ENCODE measurements around the gene RECQL5. TPM values are rescaled to one million over a fixed set of nuclear protein-coding genes. Genes with fewer than 3 reads are reported as not detected.
"Not testable (repeated sequence)": the region's sequence is repeated elsewhere in the genome, so short reads cannot be mapped to it uniquely, and the experiment has no call there.

RECQL5 gene
- polyA plus RNA-seq, 1 of the 3 experiments (the other 2 are of a cell fraction): 25.3 TPM

- no peaks in the 10 kb centered on the region for H3F3A ChIP-seq (replicated peaks; ENCODE audit: insufficient read depth)
- DNase-seq: no peak
- no peaks in the 10 kb centered on the region for H4K20me1 ChIP-seq (ENCODE audit: insufficient read depth)
- H3K27me3 ChIP-seq (ENCODE audit: insufficient read depth): no peaks in the 10 kb centered on the region
- no peak overlapping the region for H3K27ac ChIP-seq (ENCODE audit: low read depth in 2 of 2, low read length in 1 of 2)
- no peaks in the 10 kb centered on the region for H3K79me2 ChIP-seq (ENCODE audit: insufficient read depth)
- no peak overlapping the region for H3K4me2 ChIP-seq
- H3K9ac ChIP-seq: no peak overlapping the region
- H2AFZ ChIP-seq (ENCODE audit: low read depth): no peak overlapping the region
- peaks cover 0 to 8% of the 10 kb centered on the region in 2 experiments; a peak in 1 of 4 replicates for H3K4me1 ChIP-seq (ENCODE audit: control insufficient read depth in 1 of 2, insufficient read depth in 2 of 2, low read depth in 1 of 2, low read length in 1 of 2)
- H3K9me2 ChIP-seq: no peaks in the 10 kb centered on the region
- no peaks in the 10 kb centered on the region for H3K36me3 ChIP-seq (replicated peaks in 1 of 2; ENCODE audit: control insufficient read depth in 1 of 2, insufficient read depth in 2 of 2, low read length in 1 of 2)
- no peaks in the 10 kb centered on the region for H3K9me3 ChIP-seq
- POLR2A ChIA-PET: no interaction called here
- CTCF ChIA-PET: interaction anchor here (0.9 to 2.9 kb wide), 4 partner anchors 38 to 155 kb away, joined by 3 to 12 read pairs (median 4); partner anchors contain the start of genes SMIM5 and TSEN54
- no peak for TF ChIP-seq EZH2phosphoT487 (IDR thresholded peaks at IDR 0.05; ENCODE audit: borderline replicate concordance, low read depth)
- TF ChIP-seq RAD21 (IDR thresholded peaks at IDR 0.05; ENCODE audit: low read length): 0 out of 2 replicates have a peak, but pooled peaks have one; percentile 4
- WGBS (ENCODE audit: low lambda C conversion rate): 62% methylated on average over 23 of the region's 28 CpGs
- H3K4me3 ChIP-seq (ENCODE audit: low read depth in 2 of 2, low read length in 1 of 2): no peak overlapping the region
These were observed 72.3 kb downstream of the RECQL5 start for GRCh38 chr17:75594499-75595283.

- CTCF ChIA-PET: interaction anchor here (0.6 to 4.3 kb wide), 4 partner anchors 9 to 156 kb away, joined by 3 to 41 read pairs (median 8); partner anchors contain the start of gene SMIM5
- H3K9ac ChIP-seq; H3K27me3 ChIP-seq (ENCODE audit: insufficient read depth); DNase-seq; H3F3A ChIP-seq (replicated peaks; ENCODE audit: insufficient read depth); H3K9me3 ChIP-seq; H3K4me2 ChIP-seq; H3K9me2 ChIP-seq; H4K20me1 ChIP-seq (ENCODE audit: insufficient read depth); H3K27ac ChIP-seq (ENCODE audit: low read depth in 2 of 2, low read length in 1 of 2); H3K36me3 ChIP-seq (replicated peaks in 1 of 2; ENCODE audit: control insufficient read depth in 1 of 2, insufficient read depth in 2 of 2, low read length in 1 of 2); POLR2A ChIA-PET; H3K4me3 ChIP-seq (ENCODE audit: low read depth in 2 of 2, low read length in 1 of 2); H2AFZ ChIP-seq (ENCODE audit: low read depth); H3K79me2 ChIP-seq (ENCODE audit: insufficient read depth): not testable (repeated sequence)
- H3K4me1 ChIP-seq (ENCODE audit: control insufficient read depth in 1 of 2, insufficient read depth in 2 of 2, low read depth in 1 of 2, low read length in 1 of 2): peaks cover 0 to 16% of the 10 kb centered on the region in 2 experiments; a peak in 1 of 4 replicates
- whole genome bisulfite sequencing (ENCODE audit: low lambda C conversion rate): 81% methylated on average over 9 of the region's 9 CpGs
These were observed 73.5 kb downstream of the RECQL5 start for GRCh38 chr17:75593430-75593829.

- no peak for DNase-seq
- no peaks in the 10 kb centered on the region for H3F3A ChIP-seq (replicated peaks; ENCODE audit: insufficient read depth)
- no peak overlapping the region for H2AFZ ChIP-seq (ENCODE audit: low read depth)
- no peaks in the 10 kb centered on the region for H3K36me3 ChIP-seq (replicated peaks in 1 of 2; ENCODE audit: control insufficient read depth in 1 of 2, insufficient read depth in 2 of 2, low read length in 1 of 2)
- ChIA-PET POLR2A (interaction anchor here (0.7 kb wide), 1 partner anchor 281 kb away, joined by 5 read pairs; no protein-coding TSS in a partner anchor), CTCF (interaction anchor here (0.6 to 4.3 kb wide), 6 partner anchors 10 to 180 kb away, joined by 3 to 41 read pairs (median 4); partner anchors contain the start of gene SMIM5)
- H3K9me2 ChIP-seq: no peaks in the 10 kb centered on the region
- 75% methylated on average over 10 of the region's 17 CpGs for WGBS (ENCODE audit: low lambda C conversion rate)
- H3K9ac ChIP-seq: no peak overlapping the region
- H3K9me3 ChIP-seq: no peaks in the 10 kb centered on the region
- H3K79me2 ChIP-seq (ENCODE audit: insufficient read depth): no peaks in the 10 kb centered on the region
- no peak overlapping the region for H3K27ac ChIP-seq (ENCODE audit: low read depth in 2 of 2, low read length in 1 of 2)
- H3K4me2 ChIP-seq: no peak overlapping the region
- no peak overlapping the region for H3K4me3 ChIP-seq (ENCODE audit: low read depth in 2 of 2, low read length in 1 of 2)
- H3K27me3 ChIP-seq (ENCODE audit: insufficient read depth): no peaks in the 10 kb centered on the region
- peaks cover 0 to 16% of the 10 kb centered on the region in 2 experiments; a peak in 1 of 4 replicates for H3K4me1 ChIP-seq (ENCODE audit: control insufficient read depth in 1 of 2, insufficient read depth in 2 of 2, low read depth in 1 of 2, low read length in 1 of 2)
- no peaks in the 10 kb centered on the region for H4K20me1 ChIP-seq (ENCODE audit: insufficient read depth)
- no peak for TF ChIP-seq MAX (IDR thresholded peaks at IDR 0.05; ENCODE audit: low read depth)
- TF ChIP-seq MXI1 (IDR thresholded peaks at IDR 0.05; ENCODE audit: low read depth, low read length): no peak
- no peak for TF ChIP-seq FOXM1 (IDR thresholded peaks at IDR 0.05; ENCODE audit: low read depth)
- no peak for TF ChIP-seq RFX5 (IDR thresholded peaks at IDR 0.05; ENCODE audit: low read length)
- no peak for TF ChIP-seq IRF3 (IDR thresholded peaks at IDR 0.05; ENCODE audit: low read depth, low read length)
- TF ChIP-seq GABPA (IDR thresholded peaks at IDR 0.05; ENCODE audit: low read depth): no peak
- TF ChIP-seq USF1 (IDR thresholded peaks at IDR 0.05; ENCODE audit: borderline replicate concordance, low read depth): no peak
- no peak for TF ChIP-seq PBX3 (IDR thresholded peaks at IDR 0.05)
- TF ChIP-seq USF2 (IDR thresholded peaks at IDR 0.05; ENCODE audit: borderline replicate concordance, low read depth, low read length): no peak
- TF ChIP-seq EZH2phosphoT487 (IDR thresholded peaks at IDR 0.05; ENCODE audit: borderline replicate concordance, low read depth): no peak
These were observed 74.5 kb downstream of the RECQL5 start for GRCh38 chr17:75592348-75593020.
